ENCODE results near the gene MOB3A. TPM values are rescaled to one million over a fixed set of nuclear protein-coding genes. Genes with fewer than 3 reads are reported as not detected.
"Not testable (repeated sequence)": the region's sequence is repeated elsewhere in the genome, so short reads cannot be mapped to it uniquely, and the experiment has no call there.

The MOB3A gene
- 17.5 TPM for total RNA-seq
- long read RNA-seq, transcript MOB3A-201 (5 exons, 3,391 nt): major isoform, 6 of 21 reads
- long read RNA-seq, partial matches to known transcripts: 0 of 21 reads
- long read RNA-seq, other reads (novel, unspliced or antisense): 15 of 21 reads

- intact Hi-C loops (cut with micrococcal nuclease): no loop called here
- DNase-seq: peak; percentile 95
- peak; percentile 75 for ATAC-seq
Measured at GRCh38 chr19:2096034-2096479, at the start of gene MOB3A. TSS of gene MOB3A (minus strand) at chr19:2096326. CDS start at chr19:2078560, 17,766 bp downstream.

GRCh38 chr19:2145831-2146241, 49.7 kb upstream of the MOB3A start:
- DNase-seq (no peak), ATAC-seq (peak; percentile 16)
- intact Hi-C loops (cut with micrococcal nuclease): no loop called here

GRCh38 chr19:2144190-2144589, 48.1 kb upstream of the MOB3A start:
- DNase-seq (no peak), ATAC-seq (no peak)
- intact Hi-C loops (cut with micrococcal nuclease): no loop called here

- ATAC-seq: no peak
- no peak for DNase-seq
Measured at GRCh38 chr19:2142173-2142829, 46.2 kb upstream of the MOB3A start.

GRCh38 chr19:2140138-2140569, 44.0 kb upstream of the MOB3A start:
- intact Hi-C loops (cut with micrococcal nuclease): no loop called here
- ATAC-seq: no peak
- no peak for DNase-seq

More at GRCh38 chr19:2142173-2142829, 46.2 kb upstream of the MOB3A start:
- intact Hi-C loops (cut with micrococcal nuclease): no loop called here

- no peak for DNase-seq
- intact Hi-C loops (cut with micrococcal nuclease): no loop called here
- ATAC-seq: no peak
Measured at GRCh38 chr19:2139385-2140137, 43.4 kb upstream of the MOB3A start.

GRCh38 chr19:2138061-2138728, 42.1 kb upstream of the MOB3A start:
- DNase-seq: peak; percentile 67
- intact Hi-C loops (cut with micrococcal nuclease): no loop called here
- peak; percentile 78 for ATAC-seq

- intact Hi-C loops (cut with micrococcal nuclease): no loop called here
- ATAC-seq (no peak), DNase-seq (no peak)
Measured at GRCh38 chr19:2136796-2137195, 40.7 kb upstream of the MOB3A start.

GRCh38 chr19:2135474-2136402, 39.6 kb upstream of the MOB3A start:
- DNase-seq: no peak
- ATAC-seq: no peak

GRCh38 chr19:2132731-2133490, 36.8 kb upstream of the MOB3A start:
- peak; percentile 9 for ATAC-seq
- intact Hi-C loops (cut with micrococcal nuclease): no loop called here
- peak; percentile 60 for DNase-seq

More at GRCh38 chr19:2135474-2136402, 39.6 kb upstream of the MOB3A start:
- intact Hi-C loops (cut with micrococcal nuclease): no loop called here

- ATAC-seq (no peak), DNase-seq (no peak)
- intact Hi-C loops (cut with micrococcal nuclease): no loop called here
Measured at GRCh38 chr19:2132191-2132590, 36.1 kb upstream of the MOB3A start.

- ATAC-seq: not testable (repeated sequence)
Measured at GRCh38 chr19:2131012-2131975, 35.2 kb upstream of the MOB3A start.

GRCh38 chr19:2129892-2130770, 34.0 kb upstream of the MOB3A start:
- DNase-seq (no peak), ATAC-seq (no peak)
- intact Hi-C loops (cut with micrococcal nuclease): no loop called here

More at GRCh38 chr19:2131012-2131975, 35.2 kb upstream of the MOB3A start:
- DNase-seq; intact Hi-C loops (cut with micrococcal nuclease): not testable (repeated sequence)

- DNase-seq (peak; percentile 86), ATAC-seq (peak; percentile 63)
- intact Hi-C loops (cut with micrococcal nuclease): no loop called here
Measured at GRCh38 chr19:2129486-2129885, 33.4 kb upstream of the MOB3A start.

GRCh38 chr19:2129022-2129421, 32.9 kb upstream of the MOB3A start:
- DNase-seq: no peak
- intact Hi-C loops (cut with micrococcal nuclease): no loop called here
- ATAC-seq: no peak

GRCh38 chr19:2128252-2128651, 32.1 kb upstream of the MOB3A start:
- intact Hi-C loops (cut with micrococcal nuclease); DNase-seq: not testable (repeated sequence)
- peak; percentile 32 for ATAC-seq
